Omental fat pad (tissue), 4 donors: ENCODE results near the gene PACRG. TPM values are rescaled to one million over a fixed set of nuclear protein-coding genes. Genes with fewer than 3 reads are reported as not detected.
"Not testable (repeated sequence)": the region's sequence is repeated elsewhere in the genome, so short reads cannot be mapped to it uniquely, and the experiment has no call there.

Experiments used
- ATAC-seq: fragments of 150-250 bp; one replicate; pipeline ENCODE4 v1.9.1; 2016; ENCODE audit warnings: mild to moderate bottlenecking, moderate library complexity; ENCODE audit not compliant: low FRiP score
- DNase-seq: peaks from one replicate; pipeline ENCODE4 v3.0.0-alpha.2; 2019; ENCODE audit warnings: low spot score
- CTCF ChIP-seq, 3 donors: fragments of 450-650 bp; IDR thresholded peaks; one replicate each; pipeline ENCODE4 v1.5.1; 2016 to 2017; ENCODE audit warnings: antibody characterized with exemption in 3 of 3, mild to moderate bottlenecking in 3 of 3, moderate library complexity in 2 of 3
- total RNA-seq, 4 donors: library from RNA; depleted of rRNA; stranded (reverse); fragments of >200 nt; gene quantifications; one replicate each; pipeline ENCODE4 v1.1.0, GENCODE V29; 2016

PACRG gene
- total RNA-seq, 4 donors from 2014 or later = 0.48 to 2.5 (median 1.3) TPM; not detected in 1

- ATAC-seq (no peak), DNase-seq (no peak)
- TF ChIP-seq CTCF (IDR thresholded peaks at IDR 0.05) = no peak
These were observed 242.5 kb downstream of the PACRG start for GRCh38 chr6:162970246-162970645.

DNA sequence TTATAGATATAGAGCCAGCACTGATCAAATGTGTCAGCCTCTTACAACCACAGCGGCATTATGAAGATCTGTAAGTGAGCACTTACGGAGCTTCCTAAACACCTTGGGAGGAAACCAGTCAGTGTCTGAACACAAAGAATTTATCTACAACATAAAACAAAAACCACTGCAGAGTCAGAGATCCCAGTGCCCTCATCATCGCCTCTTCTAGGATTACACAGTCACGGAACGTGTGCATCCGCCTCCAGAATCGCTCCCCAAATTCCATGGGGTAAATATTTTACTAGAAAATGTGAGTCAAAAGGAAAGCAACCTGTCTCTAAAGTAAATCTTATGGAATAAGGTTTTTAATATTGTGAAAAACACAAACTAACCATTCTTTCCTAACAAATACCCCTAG, 243.6 kb downstream of the PACRG start:
- no peak for TF ChIP-seq CTCF (IDR thresholded peaks at IDR 0.05)
- DNase-seq (no peak), ATAC-seq (no peak)

DNA sequence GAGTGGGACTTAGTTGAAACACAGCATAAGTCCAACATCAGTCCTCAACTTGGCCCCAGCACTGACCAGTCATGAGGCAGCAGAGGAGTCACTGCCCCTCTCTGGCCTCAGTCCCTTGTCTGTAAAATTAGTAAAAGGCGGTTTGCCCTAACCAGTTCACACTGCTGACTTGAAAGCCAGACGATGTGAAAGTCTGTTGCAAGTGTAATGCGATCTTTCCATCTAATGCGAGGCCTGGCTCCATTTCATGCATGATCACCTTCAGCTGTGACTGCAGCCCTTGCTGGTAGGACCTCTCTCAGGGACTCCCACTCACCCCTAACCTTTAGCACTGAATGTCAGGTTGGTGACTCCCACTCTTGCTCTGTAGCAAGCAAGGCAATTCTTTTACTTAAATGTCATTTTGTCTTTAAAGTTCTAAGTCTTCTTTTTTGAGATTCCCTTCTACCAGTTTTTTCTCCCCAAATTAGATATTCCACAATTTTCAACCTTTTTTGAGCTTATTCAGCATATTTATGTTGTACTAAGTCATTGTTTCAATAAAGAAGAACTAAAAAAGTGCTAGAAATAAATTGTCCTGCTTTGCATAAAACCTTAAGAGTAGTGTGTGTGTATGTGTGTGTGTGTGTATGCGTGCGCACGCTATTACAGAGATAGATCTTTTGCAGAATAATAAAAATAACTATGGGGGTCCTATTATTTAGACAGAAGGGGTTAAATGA, 245.5 kb downstream of the PACRG start:
- no peak for ATAC-seq
- DNase-seq = no peak
- TF ChIP-seq CTCF (IDR thresholded peaks at IDR 0.05) = no peak

DNA sequence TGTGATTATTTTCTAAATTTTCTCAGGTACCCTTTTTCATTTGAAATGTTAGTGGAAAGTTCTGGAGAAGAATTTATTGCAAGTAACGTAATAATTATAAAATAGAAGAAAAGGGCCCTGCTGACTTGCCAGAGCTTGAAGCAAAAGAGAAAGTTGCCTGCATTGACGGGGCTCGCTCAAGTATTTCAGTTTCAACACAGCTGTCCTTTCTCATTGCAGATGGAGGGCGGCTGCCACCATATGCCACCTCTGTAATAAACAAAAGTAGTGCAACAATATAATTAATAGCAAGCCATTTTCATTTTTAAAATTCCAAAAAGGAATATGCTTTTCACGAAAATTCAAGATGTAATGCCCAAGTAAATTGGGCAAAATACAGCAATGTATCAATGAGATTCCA, 246.2 kb downstream of the PACRG start:
- DNase-seq = no peak
- ATAC-seq = no peak
- TF ChIP-seq CTCF (IDR thresholded peaks at IDR 0.05) = no peak

DNA sequence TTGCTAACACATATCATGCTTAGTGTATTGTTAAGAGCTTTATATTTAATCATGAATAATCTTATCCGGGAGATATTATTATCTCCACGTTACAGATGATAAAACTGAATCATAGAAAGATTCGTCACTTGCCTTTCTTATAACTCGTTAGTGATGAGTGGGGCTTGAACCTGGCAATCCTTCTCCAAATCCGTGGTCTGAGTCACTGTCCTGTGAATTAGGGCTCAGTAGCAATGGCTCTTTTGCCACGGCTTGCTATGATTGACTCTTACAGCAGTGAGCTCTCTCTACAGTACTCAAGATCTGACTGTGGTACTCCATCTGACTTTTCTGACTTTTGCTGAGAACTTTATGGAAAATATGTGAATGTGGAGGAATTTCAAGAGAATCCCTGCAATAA, 246.9 kb downstream of the PACRG start:
- no peak for ATAC-seq
- TF ChIP-seq CTCF (IDR thresholded peaks at IDR 0.05) = no peak
- DNase-seq = no peak

- ATAC-seq (no peak), DNase-seq (no peak)
- TF ChIP-seq CTCF (IDR thresholded peaks at IDR 0.05) = no peak
These were observed 248.4 kb downstream of the PACRG start for GRCh38 chr6:162976141-162976540.

- not testable (repeated sequence) for DNase-seq, ATAC-seq
These were observed 255.5 kb downstream of the PACRG start for GRCh38 chr6:162983234-162983633.
